Tracheal epithelial cell (primary cell): Measurements from ENCODE around the gene SP8. TPM values are rescaled to one million over a fixed set of nuclear protein-coding genes. Genes with fewer than 3 reads are reported as not detected.

Experiments used
- total RNA-seq: library from RNA; depleted of rRNA; stranded (reverse); fragments of >200 nt; gene quantifications from 2 replicates; pipeline ENCODE4 v1.2.1, GENCODE V29; 2014

The SP8 gene
- total RNA-seq, result not detected in 2 replicates

DNA sequence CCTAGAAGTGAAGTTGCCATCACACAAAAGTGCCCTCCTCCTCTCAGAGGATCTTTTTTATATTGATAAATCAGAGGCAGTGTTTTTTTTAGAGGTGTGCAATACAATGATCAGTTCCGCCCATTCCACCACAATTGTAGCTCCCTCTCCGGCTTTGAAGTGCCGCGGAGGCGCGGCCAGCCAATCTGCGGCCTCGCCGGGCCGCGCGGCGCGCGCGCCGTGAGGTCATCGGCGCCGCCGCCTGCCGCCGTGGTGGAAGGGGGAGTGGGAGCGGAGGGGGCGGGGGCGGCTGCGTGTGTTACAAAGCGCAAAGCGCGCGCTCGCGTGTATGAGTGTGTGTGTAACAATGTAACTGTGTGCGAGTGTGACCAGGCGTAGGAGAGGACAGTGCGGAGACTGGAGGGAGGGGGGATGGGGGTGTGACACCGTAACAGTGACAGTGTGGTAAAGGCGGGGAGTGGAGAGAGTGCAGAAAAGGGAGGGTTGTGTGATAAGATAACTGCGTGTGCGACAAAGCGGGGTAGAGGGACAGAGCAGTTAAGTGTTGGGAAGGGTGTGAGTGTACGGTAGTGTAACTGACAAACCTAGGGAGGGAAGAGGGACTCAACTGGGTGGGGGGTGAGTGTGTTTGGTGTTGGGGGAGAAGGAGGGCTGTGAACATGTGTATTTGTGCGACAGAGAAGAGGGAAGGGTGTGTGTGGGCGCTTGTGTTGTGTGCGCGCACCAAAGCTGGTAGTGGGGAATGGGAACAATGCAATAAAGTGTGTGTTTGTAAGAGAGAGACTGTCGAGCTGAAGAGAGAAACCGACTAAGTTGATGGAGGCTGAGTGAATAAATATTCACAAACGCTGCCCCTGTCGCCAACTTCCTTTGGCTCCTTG, at the start of gene SP8:
TSS of gene SP8 (minus strand) at position 108 of the 881 bp plus-strand sequence. CDS start at position 20, 88 bp downstream.

Other genes starting within 250 kb of the SP8 start
- gene ABCB5, start 171.2 kb downstream of the SP8 start, total RNA-seq, result under 0.01 TPM in 1 of 2 replicates, not detected in the other